Mesodermal cell (in vitro differentiated cells): ENCODE data around the gene URB2.
"Not testable (repeated sequence)": the region's sequence is repeated elsewhere in the genome, so short reads cannot be mapped to it uniquely, and the experiment has no call there.

Experiments used
- H3K27ac ChIP-seq: 2 replicates; pipeline ENCODE4 v1.7.0; 2013; ENCODE audit warnings: mild to moderate bottlenecking, low read depth, low read length, moderate library complexity; ENCODE audit not compliant: severe bottlenecking
- H3K36me3 ChIP-seq: 2 replicates; pipeline ENCODE4 v1.7.1; 2013; ENCODE audit warnings: mild to moderate bottlenecking, low read length, moderate library complexity; ENCODE audit not compliant: control insufficient read depth, insufficient read depth
- H3K4me1 ChIP-seq: one replicate; pipeline ENCODE4 v1.7.1; 2013; ENCODE audit warnings: mild to moderate bottlenecking, low read length; ENCODE audit not compliant: insufficient read depth, control insufficient read depth, poor library complexity, severe bottlenecking
- H3K4me3 ChIP-seq: 2 replicates; pipeline ENCODE4 v1.7.0; 2013; ENCODE audit warnings: low read length, control low read depth, mild to moderate bottlenecking; ENCODE audit not compliant: insufficient read depth, poor library complexity, severe bottlenecking; ENCODE audit errors: extremely low read depth
- H3K9me3 ChIP-seq: 2 replicates; pipeline ENCODE4 v1.7.1; 2013; ENCODE audit warnings: mild to moderate bottlenecking, low read length, moderate library complexity; ENCODE audit not compliant: control insufficient read depth
- WGBS, 2 experiments: methylation state at CpG; one replicate each; pipeline ENCODE4 v1.1.5; 2013; ENCODE audit warnings: missing lambda C conversion rate in 2 of 2; ENCODE audit not compliant: insufficient coverage in 2 of 2; 5-methylcytosine and 5-hydroxymethylcytosine counted together

URB2 gene

DNA sequence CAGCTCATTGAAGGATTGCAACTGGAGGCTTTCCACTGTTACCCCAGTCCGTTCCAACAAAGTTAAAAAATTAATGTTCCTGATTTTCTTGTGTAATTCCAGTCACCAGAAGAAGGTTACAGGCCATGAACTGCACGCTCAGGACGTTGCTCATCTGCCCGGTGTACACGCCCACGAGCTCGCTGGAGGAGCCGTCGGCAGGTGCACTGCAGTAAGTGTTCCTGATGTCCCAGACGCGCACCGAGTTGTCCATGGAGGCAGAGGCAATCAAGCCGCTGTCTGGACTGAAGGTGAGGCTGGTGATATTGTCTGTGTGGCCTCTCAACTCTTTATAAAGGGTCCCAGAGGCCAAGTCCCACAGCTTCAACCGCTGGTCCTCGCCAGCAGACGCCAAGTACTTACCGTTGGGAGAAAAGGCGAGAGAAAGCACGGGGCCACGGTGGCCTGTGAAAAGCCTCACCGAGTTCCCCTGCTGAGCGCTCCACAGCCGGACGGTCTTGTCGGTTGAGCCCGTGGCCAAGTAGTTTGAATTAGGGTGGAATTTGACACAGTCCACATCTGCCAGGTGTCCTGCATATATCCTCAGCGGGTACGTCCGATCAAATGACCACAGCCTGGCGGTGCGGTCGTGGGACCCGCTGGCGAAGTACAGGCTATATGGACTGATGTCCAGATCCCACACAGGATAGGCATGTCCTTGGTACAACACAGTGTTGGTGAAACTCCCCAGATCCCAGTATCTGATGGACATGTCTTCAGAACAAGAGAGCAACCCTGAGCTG is 31.6 kb upstream of the URB2 start:
- Histone ChIP-seq H3K4me1 (no peaks in the 10 kb centered on the region), H3K4me3 (no peak overlapping the region), H3K27ac (no peak overlapping the region), H3K36me3 (peaks cover 33% of the 10 kb centered on the region), H3K9me3 (no peaks in the 10 kb centered on the region)
- WGBS, 2 experiments = 94 to 96% methylated on average over 33 to 34 of the region's 34 CpGs

GRCh38 chr1:229595876-229596275 is 30.2 kb upstream of the URB2 start:
- peaks cover 46% of the 10 kb centered on the region for H3K36me3 ChIP-seq
- H3K4me3 ChIP-seq, H3K27ac ChIP-seq, H3K9me3 ChIP-seq, H3K4me1 ChIP-seq: not testable (repeated sequence)
- WGBS, 2 experiments = 100% methylated on average over 4 of the region's 7 CpGs; no CpG with 5 or more reads in 1 of the 2 experiments

DNA sequence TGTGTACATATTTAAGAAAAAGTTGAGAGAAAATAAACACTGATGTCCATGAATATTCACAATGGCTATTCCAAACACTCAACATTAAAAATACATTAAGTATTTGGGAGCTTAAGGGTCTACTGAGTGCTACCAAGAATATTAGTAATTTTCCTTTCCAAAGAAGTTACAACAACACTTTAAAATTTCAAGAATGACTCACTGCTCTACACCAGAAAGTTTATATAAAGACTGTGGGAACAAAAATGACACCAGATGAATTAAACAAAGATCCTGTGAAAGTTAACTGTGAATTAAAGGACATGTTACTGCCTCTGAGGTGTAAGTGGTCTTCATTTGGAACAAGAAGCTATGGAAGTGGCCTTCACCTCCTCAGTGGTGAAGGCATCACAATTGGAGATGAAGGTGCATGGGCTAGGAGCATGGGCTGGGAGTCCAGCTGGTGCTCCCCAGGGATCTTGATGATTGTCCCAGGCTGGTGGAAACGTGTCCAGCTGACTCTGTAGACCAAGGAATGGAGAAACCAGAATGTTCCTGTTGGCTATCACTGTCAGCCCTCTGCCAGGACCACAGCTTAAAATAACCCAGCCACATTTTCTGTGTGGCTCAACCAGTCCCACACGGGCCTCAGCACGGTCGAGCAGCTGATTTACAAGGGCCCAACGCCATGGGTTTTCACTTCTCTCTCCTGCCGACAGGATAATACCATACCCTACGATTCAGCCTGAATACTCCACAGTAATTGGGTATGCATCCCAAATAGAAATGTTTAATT is 28.9 kb upstream of the URB2 start:
- H3K9me3 ChIP-seq = no peaks in the 10 kb centered on the region
- H3K4me3 ChIP-seq = no peak overlapping the region
- no peaks in the 10 kb centered on the region for H3K4me1 ChIP-seq
- peaks cover 58% of the 10 kb centered on the region for H3K36me3 ChIP-seq
- no peak overlapping the region for H3K27ac ChIP-seq
- WGBS, 2 experiments = 94 to 100% methylated on average over 4 of the region's 7 CpGs

DNA sequence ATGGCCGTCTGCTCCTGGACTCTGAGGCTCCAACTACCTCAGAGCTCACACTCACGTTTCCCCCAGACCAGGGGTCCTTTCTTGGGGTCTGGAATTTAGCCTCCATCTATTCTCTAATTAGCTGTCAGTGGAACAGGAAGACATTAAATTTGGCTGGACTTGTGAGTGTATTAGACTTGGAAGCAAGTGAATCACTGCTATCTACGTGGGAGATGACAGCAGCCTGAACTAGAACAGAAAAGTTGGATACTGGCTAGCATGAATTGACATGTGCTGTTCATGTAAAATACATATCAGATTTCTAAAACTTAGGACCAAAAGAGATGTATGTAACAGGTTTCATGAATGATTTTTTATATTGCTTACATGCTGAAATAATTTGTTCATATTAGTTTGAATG is 28.2 kb upstream of the URB2 start:
- Histone ChIP-seq H3K27ac (no peak overlapping the region), H3K9me3 (no peaks in the 10 kb centered on the region), H3K4me1 (no peaks in the 10 kb centered on the region), H3K36me3 (peaks cover 61% of the 10 kb centered on the region), H3K4me3 (no peak overlapping the region)
- WGBS, 2 experiments = 95 to 100% methylated on average over 1 to 2 of the region's 3 CpGs

GRCh38 chr1:229599218-229599954 is 26.7 kb upstream of the URB2 start:
- 80 to 81% methylated on average over 2 of the region's 3 CpGs for WGBS, 2 experiments
- H3K36me3 ChIP-seq = peaks cover 62% of the 10 kb centered on the region
- H3K4me3 ChIP-seq = no peak overlapping the region
- no peaks in the 10 kb centered on the region for H3K9me3 ChIP-seq
- no peak overlapping the region for H3K27ac ChIP-seq
- H3K4me1 ChIP-seq = no peaks in the 10 kb centered on the region

- Histone ChIP-seq H3K27ac (no peak overlapping the region), H3K9me3 (no peaks in the 10 kb centered on the region), H3K36me3 (peaks cover 65% of the 10 kb centered on the region), H3K4me3 (no peak overlapping the region), H3K4me1 (no peaks in the 10 kb centered on the region)
- 93 to 97% methylated on average over 4 to 5 of the region's 5 CpGs for WGBS, 2 experiments
Observed at GRCh38 chr1:229600229-229600628, 25.8 kb upstream of the URB2 start.

DNA sequence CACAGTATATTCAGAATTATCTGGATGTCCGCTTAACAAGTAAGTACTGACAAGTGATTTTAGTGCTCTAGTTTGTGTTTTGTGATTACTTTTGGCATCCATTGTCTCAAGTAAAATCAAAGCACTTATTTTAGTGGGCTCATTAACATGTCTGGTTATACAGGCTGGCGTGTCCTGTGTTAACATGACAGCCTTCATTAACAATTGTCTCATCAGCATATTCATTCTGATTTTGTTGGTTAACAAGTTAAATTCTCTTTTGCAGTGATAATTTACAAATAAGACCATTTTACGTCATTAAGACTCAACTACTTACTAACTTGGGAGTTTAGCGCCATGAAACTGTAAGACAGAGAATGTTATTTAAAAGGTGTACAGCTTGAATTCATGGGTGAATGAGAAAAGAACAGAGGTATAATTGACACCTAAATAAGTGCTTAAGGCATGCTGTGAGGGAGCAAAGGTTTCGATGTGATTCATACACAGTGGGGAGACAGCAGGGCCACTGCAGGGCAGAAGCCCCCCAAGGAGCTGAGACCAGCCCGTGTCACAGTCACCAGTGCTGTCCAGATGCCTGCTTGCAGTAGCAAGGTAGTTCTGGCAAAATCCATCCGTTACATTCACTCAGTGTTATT is 22.6 kb upstream of the URB2 start:
- H3K9me3 ChIP-seq = no peaks in the 10 kb centered on the region
- no peak overlapping the region for H3K27ac ChIP-seq
- H3K4me1 ChIP-seq = no peaks in the 10 kb centered on the region
- H3K36me3 ChIP-seq = peaks cover 73% of the 10 kb centered on the region
- 89 to 94% methylated on average over 3 to 4 of the region's 7 CpGs for WGBS, 2 experiments
- no peak overlapping the region for H3K4me3 ChIP-seq

- Histone ChIP-seq H3K4me1 (no peaks in the 10 kb centered on the region), H3K9me3 (no peaks in the 10 kb centered on the region), H3K27ac (no peak overlapping the region), H3K36me3 (peaks cover 74% of the 10 kb centered on the region), H3K4me3 (no peak overlapping the region)
- WGBS, 2 experiments = 82 to 89% methylated on average over 1 of the region's 2 CpGs
Observed at GRCh38 chr1:229607370-229607769, 18.7 kb upstream of the URB2 start.

GRCh38 chr1:229608590-229608989 is 17.5 kb upstream of the URB2 start:
- Histone ChIP-seq H3K4me3 (no peak overlapping the region), H3K9me3 (no peaks in the 10 kb centered on the region), H3K4me1 (no peaks in the 10 kb centered on the region), H3K36me3 (peaks cover 74% of the 10 kb centered on the region), H3K27ac (no peak overlapping the region)
- 95 to 100% methylated on average over 2 of the region's 2 CpGs for WGBS, 2 experiments

- no peak overlapping the region for H3K4me3 ChIP-seq
- H3K36me3 ChIP-seq = peaks cover 51% of the 10 kb centered on the region
- 95 to 98% methylated on average over 4 of the region's 5 CpGs for WGBS, 2 experiments
- H3K9me3 ChIP-seq = no peaks in the 10 kb centered on the region
- no peak overlapping the region for H3K27ac ChIP-seq
- H3K4me1 ChIP-seq = no peaks in the 10 kb centered on the region
Observed at GRCh38 chr1:229613938-229614337, 12.1 kb upstream of the URB2 start.
